ENCODE results near the gene TST. TPM values are rescaled to one million over a fixed set of nuclear protein-coding genes. Genes with fewer than 3 reads are reported as not detected.

Gene TST
- total RNA-seq, 1 donor from 2014 or later = 39.2 TPM

DNA sequence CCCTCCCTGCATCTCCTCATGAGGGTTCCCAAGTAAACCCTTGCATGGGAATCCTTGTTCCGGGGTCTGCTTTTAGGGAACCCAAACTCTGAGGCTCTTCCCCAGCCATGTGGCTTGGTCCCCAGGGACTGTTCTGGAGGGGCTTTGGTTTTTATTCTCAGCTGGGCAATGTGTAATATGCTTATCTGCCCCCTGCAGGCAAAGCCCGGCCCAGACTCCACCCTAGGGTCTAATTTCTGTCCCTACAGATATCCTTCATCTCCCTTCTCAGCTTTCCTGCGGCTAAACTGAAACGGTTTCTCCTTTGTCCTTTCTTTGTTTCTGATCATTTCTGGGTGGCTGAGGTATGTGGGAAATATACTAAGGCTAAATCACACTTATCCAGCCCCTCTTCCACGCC is 37.1 kb downstream of the TST start:
- DNase-seq (ENCODE audit: low read depth) = no peak

DNA sequence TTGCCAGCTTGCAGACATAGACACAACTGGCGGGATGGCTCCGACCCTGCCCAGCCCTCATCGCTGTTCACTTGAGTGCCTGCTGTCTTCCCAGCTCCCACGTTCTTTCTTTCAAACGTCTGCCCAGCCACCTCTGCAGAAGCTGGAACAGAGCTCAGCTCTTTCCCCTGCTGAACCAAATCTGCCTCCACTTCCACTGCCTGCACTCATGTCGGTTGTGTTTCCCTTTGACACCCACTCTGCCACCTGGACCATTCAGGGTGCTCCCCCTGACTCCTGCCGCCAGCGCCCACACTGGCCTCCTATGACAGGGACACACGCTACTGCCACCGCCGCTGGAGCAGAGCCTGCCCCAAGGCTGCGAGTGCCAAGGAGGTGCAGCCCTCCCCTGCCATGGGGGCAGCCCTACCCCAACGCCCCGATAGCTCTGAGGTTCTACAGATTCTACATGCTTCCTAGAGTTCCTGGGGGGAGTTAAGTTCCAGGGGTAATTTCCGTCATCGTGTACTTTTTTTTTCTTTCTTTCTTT is 37.9 kb downstream of the TST start:
- DNase-seq (ENCODE audit: low read depth) = no peak

DNA sequence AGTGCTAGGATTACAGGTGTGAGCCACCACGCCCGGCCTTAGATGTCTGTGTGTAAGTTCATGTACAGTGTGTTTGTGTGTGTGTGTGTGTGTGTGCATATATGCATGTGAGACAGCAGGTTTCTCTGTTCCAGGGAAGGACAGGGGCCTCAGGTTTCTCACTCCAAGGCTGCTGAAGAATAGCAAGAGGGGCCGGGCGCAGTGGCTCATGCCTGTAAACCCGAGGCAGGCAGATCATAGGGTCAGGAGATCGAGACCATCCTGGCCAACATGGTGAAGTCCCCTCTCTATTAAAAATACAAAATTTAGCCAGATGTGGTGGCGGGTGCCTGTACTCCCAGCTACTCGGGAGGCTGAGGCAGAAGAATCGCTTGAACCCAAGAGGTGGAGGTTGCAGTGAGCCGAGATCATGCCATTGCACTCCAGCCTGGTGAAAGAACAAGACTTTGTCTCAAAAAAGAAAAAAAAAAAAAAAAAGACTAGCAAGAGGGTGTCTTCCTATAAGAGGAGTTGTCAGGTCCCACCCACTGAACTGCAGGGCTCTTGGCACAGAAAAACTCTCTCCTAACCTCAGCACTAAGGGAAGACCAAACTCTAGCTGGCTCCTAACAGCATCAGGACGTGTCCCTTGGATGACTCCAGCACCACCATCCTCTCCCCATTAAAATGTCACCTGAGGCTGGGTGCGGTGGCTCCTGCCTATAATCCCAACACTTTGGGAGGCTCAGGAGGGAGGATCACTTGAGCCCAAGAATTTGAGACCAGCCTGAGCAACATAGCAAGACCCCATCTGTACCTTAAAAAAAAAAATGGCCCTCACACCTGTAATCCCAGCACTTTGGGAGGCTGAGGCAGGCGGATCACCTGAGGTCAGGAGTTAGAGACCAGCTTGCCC is 40.0 kb downstream of the TST start:
- DNase-seq (ENCODE audit: low read depth) = no peak

DNA sequence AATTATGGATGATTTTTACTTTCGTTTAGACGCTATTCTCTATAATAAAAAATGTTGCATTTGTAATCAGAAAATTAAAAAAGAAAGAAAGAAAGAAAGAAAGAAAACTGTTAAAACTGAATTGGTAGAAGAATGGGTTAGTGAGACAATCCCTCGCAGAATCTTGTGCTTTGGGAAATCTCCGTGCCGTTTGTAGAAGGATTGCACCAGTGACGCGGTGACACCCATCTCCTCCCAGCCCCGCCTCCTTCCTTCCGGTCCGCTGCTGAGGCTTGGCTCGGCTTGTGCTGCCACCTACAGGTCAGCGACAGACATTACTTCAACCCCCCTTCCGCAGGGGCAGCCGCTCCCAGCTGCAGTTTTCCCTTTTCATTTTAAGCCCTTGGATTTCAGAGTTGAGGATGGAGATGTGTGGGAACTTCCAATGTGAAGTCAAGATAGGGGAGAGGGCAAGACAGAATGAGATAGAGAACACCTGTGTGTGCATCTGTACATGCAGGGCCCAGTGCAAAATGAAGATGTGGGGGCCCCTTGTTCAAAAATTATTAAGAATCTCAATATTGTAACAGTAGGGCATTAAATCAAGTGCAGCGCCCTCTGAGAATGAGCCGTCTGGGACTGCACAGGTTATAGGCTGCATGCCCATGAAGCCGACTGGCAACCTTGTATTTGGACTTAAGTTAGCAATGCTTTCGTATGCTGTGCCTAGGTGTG is 41.1 kb downstream of the TST start:
- peak; percentile 62 for DNase-seq (ENCODE audit: low read depth)

DNA sequence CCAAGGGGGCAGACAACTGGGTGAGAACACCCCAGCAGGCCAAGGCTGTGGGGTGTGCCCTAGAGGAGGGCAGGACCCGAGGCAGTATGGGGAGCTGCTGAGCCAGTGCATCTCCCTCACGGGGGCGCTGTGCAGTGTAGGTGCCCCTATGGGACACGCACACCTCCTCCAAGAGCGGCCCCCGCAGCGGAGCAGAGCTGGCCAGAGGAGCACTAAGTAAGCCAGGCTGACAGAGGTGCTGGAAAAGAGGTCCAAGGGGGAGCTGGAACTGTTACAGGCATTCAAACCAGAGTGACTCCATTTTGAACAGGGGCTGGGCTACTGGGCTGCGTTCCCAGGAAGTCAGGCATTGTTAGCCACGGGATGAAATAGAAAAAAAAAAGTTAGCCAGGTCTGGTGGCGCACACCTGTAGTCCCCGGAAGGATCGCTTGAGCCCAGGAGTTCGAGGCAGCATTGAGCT is 41.8 kb downstream of the TST start:
- peak; percentile 2 for DNase-seq (ENCODE audit: low read depth)

DNA sequence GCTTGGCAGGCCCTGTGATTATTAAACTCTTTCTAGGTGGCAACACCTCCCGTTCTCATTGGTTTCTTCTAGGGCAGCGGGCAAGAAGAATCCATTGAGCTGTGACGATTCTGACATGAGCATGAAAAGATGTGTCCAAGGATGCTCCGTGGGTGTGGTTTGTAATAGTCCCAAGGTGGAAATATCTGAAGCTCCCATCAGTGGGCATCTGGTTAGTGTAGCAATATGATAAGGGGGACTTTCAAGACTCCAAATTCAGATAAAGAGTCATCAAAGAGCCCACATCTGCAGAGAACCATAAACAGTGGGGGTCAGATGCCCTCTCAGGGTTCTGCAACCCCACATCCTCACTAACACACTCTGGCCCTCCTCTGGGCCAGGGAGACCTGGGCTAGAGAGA is 42.6 kb downstream of the TST start:
- DNase-seq (ENCODE audit: low read depth) = no peak

DNA sequence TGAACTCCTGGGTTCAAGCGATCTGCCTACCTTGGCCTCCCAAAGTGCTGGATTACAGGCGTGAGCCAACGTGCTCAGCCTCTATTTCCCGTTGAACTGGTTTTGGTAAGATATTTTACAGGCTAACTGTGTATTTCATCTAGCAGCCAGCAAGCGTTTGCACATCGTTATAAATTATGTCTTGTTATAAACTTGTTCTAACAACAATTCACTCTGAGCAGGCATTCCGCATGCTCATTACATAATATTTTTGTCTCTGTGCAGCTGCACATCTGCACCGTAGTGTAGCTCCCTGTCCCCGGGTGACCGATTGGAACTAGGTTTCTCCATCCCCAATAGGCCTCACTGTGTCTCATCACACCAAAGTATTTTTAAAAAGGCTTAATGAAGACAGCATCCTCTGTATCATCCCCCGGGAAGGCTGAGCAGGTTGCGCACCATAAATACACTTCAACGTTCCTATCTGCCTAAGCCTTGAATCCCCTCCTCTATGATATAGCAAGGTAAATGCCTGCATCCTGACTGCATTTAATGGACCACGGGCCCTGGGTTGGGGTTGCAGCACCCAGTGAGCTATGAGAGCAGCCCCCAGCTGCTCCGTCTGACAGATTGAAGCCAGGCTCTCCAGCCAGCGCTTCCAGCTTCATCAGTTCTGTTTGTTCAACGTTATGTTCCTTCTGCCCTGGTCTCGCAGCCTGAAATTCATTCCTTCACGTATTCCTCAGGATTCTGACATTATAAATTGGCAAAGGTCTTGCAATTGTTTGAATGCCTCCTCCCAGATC is 47.7 kb downstream of the TST start:
- no peak for DNase-seq (ENCODE audit: low read depth)

DNA sequence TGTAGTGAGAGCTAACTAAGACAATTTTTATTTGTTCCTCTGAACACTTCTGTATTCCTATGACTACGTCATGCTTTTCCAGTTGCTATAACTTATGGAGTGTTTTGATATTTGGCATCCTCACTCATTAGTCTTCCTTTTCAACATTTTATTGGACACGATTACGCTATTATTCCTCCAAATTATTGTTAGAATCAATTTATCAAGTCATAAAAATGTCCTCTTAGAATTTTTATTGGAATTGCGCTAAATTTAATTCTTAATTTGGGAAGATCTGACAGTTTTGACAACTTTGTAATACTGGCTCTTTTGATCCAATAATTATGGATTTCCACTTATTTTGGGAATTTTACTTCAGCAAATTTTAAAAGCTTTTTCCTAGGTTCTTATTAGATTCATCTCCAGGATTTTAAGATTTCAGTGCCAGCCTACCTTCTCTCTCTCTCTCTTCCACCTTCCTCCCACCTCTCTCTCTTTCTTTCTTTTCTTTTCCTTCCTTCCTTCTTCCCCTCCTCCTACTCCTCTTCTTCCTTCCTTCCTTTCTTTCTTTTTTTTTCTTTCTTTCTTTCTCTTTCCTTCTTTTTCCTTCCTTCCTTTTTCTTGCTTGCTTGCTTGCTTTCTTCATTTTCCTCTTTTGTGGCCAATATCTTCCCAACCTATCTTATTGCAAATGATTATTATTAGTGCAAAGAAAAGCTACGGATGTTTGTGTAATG is 50.8 kb downstream of the TST start:
- no peak for DNase-seq (ENCODE audit: low read depth)

DNA sequence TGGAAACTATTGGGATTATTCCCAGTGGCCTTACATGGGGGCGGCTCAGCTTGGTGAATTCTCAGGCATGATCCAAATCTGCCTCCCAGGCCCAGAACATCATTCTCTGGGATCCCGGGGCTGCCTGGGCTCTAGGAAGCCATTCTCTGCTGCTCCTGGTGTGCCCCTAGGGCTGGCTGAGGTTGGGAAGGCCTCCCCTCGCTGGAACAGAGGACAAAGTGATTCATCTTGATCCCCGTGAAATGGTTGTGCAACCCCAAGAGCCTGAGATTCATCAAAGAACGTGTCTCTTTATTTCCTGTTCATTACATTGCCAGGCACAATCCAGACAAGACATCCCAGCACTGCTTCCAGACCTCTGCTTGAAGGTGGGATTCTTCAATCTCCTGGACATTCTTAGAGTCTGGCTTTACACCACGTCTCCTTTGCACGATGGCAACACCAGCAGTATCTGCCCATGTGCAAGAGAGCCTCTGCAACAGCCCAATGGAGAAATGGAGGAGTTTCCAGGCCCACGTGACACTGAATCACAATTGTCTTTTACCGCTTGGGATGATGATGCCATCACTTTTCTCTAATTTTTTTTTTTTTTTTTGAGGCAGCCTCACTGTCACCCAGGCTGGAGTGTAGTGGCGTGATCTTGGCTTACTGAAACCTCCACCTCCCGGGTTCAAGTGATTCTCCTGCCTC is 52.3 kb downstream of the TST start:
- DNase-seq (ENCODE audit: low read depth) = no peak

DNA sequence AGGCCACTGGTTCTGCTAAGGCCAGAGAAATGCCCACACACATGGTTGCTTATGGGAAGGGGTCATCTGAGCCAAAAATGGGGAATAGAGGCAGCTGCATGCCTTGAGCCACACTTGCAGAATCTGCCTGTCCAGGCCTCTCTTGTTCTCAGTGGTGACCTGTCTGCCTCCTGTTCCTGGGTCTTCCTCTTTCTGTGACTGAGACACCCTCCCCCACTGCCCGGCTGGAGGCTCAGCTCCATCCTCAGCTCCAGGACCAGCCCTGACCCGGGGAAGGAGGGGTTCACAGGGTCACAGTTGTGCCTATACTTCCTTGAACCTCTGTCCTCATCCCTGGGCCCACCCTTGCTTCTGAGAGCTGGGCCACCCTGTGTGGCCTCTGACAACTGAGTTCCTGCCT is 53.6 kb downstream of the TST start:
- DNase-seq (ENCODE audit: low read depth) = no peak

DNA sequence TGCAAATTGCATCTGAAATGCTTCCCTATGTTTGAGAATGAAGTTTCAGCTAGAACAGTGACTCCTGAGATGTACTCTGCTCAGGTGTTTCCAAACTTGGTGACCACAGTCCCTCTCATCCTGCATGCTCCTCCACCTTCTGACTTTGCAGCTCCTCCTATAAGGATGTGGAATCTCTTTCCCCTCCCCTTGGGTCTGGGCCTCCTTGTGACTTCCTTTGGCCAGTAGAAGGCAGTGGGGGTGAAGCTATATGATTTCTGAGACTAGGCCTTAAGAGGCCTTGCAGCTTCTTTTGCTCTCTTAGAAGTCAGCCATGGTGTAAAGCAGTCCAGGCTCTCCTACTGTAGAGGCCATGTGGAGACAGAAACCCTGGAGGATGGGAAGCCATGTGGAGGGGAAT is 55.1 kb downstream of the TST start:
- DNase-seq (ENCODE audit: low read depth) = no peak

DNA sequence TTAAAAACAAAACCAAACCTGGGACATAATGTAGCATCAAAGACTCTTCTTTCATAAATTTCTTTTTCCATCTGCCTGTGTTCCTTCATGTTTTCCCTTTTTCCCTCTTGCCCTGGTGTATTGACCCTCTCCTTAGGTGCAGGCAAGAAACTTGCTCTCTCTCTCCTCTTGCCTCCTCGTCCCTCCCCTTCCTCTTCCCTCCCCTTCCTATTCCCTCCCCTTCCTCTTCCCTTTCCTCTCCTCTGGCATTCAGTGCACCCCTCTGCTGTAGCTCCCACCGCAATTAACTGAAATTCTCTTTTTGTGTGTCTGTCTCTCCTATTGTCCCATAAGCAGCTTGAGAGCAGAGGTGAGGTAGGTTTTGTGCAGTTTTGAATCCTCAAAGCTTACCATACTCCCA is 55.9 kb downstream of the TST start:
- no peak for DNase-seq (ENCODE audit: low read depth)

DNA sequence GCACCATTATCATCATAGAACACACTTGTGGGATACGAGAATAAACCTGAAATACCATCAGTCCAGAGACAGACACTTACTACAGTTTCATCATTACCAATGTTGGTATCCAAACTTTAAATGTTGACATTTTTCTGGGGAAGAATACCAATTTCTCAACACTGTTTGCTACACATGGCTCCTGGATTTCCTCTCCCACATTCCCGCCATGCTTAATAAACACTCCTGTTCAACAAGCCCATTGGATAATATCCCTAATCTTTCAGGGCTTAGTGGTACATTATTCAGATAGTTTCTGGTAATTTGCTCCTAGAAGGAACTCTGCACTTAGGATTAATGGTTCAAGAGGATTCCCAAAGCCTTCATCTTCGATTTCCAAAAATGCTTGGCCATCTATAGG is 57.6 kb downstream of the TST start:
- DNase-seq (ENCODE audit: low read depth) = no peak

Other genes with a start within 250 kb of the TST start
- gene IFT27, start 243.3 kb downstream of the TST start, total RNA-seq = 10.3 and 12.2 TPM in 2 replicates
- gene PVALB, start 202.4 kb downstream of the TST start, total RNA-seq = not detected in 2 replicates
- not detected in 2 replicates for gene NCF4, start 158.4 kb downstream of the TST start, total RNA-seq
- under 0.01 TPM in 1 of 2 replicates, not detected in the other for gene CSF2RB, start 105.8 kb downstream of the TST start, total RNA-seq
- gene MPST, start 295 bp upstream of the TST start, total RNA-seq = 75.5 and 129 TPM in 2 replicates
- 18.1 and 31.5 TPM in 2 replicates for gene KCTD17, start 32.3 kb upstream of the TST start, total RNA-seq
- not detected in 2 replicates for gene TMPRSS6, start 90.3 kb upstream of the TST start, total RNA-seq
- not detected in 2 replicates for gene IL2RB, start 130.5 kb upstream of the TST start, total RNA-seq
- 2.1 and 7.1 TPM in 2 replicates for gene C1QTNF6, start 168.8 kb upstream of the TST start, total RNA-seq
- 0.05 TPM in 1 of 2 replicates, not detected in the other for gene SSTR3, start 193.0 kb upstream of the TST start, total RNA-seq
- gene RAC2, start 224.8 kb upstream of the TST start, total RNA-seq = 3.5 and 13.7 TPM in 2 replicates

All from renal cortical epithelial cell (primary cell).